ENCODE results near the gene TBC1D10A. TPM values are rescaled to one million over a fixed set of nuclear protein-coding genes. Genes with fewer than 3 reads are reported as not detected.

Gene TBC1D10A
- total and polyA plus RNA-seq, 8 donors, result 4.0 to 19.4 (median 7.6) TPM

DNA sequence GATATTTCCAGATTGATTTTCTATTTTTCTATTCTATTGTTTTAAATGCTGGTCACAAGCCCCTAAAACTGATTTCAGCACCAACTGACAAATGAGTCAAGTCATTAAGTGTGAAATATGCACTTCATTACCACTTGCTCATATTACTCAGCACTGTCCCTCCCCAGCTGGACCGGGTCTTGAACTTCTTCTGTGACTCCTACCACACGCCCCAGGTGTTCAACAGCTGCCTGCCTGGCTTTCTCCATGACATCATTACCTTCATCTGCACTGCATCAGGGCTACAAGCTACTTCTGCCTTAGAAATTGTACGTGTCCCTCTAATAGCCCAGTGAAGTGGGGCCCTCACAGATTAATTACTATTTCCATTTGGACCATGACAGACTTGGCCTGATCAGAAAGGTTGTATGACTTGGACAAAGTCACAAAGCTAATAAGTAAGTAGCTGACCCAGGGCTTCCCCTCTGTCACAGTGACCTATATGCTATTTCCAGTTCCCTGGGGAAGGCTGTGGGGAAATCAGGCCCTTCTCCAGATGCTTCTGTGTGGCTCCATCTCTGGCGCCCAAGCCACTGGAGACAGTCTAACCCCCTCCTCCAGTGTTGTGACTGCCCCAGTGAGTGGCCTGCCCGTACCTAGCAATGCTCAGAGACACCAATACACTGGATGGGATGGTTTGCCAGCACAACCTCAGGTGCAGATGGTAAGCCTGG is 18.1 kb downstream of the TBC1D10A start:
- Histone ChIP-seq H3K4me3 (no peak overlapping the region), H3K4me1 (peaks cover 41 to 75% (median 52%) of the 10 kb centered on the region in 3 donors), H3K27ac (peak overlapping the region in 3 of 4 donors; percentile 74 to 91 (median 88)), H3K27me3 (no peaks in the 10 kb centered on the region), H3K36me3 (no peaks in the 10 kb centered on the region), H3K9me3 (no peaks in the 10 kb centered on the region)
- FAIRE-seq, result no peak
- intact Hi-C loops (cut with DNase I), result no loop called here
- no peak for ATAC-seq
- TF ChIP-seq, protein P1, sequence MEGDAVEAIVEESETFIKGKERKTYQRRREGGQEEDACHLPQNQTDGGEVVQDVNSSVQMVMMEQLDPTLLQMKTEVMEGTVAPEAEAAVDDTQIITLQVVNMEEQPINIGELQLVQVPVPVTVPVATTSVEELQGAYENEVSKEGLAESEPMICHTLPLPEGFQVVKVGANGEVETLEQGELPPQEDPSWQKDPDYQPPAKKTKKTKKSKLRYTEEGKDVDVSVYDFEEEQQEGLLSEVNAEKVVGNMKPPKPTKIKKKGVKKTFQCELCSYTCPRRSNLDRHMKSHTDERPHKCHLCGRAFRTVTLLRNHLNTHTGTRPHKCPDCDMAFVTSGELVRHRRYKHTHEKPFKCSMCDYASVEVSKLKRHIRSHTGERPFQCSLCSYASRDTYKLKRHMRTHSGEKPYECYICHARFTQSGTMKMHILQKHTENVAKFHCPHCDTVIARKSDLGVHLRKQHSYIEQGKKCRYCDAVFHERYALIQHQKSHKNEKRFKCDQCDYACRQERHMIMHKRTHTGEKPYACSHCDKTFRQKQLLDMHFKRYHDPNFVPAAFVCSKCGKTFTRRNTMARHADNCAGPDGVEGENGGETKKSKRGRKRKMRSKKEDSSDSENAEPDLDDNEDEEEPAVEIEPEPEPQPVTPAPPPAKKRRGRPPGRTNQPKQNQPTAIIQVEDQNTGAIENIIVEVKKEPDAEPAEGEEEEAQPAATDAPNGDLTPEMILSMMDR (IDR thresholded peaks at IDR 0.05), result no peak
- DNase-seq, result no peak
- WGBS, 2 donors, result 64 to 70% methylated on average over 5 of the region's 5 CpGs

DNA sequence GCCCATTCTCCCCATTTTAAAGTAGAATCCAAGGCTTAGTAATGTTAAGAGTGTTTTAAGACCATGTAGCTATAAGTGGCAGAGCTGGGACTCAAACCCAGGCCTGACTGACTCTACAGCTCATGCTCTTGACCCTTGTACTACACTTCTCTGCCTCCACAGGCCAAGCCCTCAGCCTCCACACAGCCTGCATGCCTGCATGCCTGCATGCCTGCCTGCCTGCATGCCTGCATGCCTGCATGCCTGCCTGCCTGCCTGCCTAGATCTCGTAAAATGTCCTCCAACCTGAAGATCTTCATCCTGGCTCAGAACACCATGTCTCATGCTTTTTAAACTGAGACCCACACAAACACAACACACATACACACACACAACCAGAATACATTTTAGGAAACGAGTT is 18.6 kb downstream of the TBC1D10A start:
- DNase-seq (no peak), ATAC-seq (no peak), FAIRE-seq (no peak)
- intact Hi-C loops (cut with DNase I), result no loop called here
- no peaks in the 10 kb centered on the region for H3K36me3 ChIP-seq
- peak overlapping the region in 1 of 4 donors; percentile 91 for H3K27ac ChIP-seq
- H3K9me3 ChIP-seq, result no peaks in the 10 kb centered on the region
- H3K27me3 ChIP-seq, result no peaks in the 10 kb centered on the region
- peaks cover 41 to 80% (median 52%) of the 10 kb centered on the region in 3 donors for H3K4me1 ChIP-seq
- 65 to 72% methylated on average over 2 of the region's 2 CpGs for WGBS, 2 donors
- no peak overlapping the region for H3K4me3 ChIP-seq
- TF ChIP-seq, protein P1 (IDR thresholded peaks at IDR 0.05), result no peak

DNA sequence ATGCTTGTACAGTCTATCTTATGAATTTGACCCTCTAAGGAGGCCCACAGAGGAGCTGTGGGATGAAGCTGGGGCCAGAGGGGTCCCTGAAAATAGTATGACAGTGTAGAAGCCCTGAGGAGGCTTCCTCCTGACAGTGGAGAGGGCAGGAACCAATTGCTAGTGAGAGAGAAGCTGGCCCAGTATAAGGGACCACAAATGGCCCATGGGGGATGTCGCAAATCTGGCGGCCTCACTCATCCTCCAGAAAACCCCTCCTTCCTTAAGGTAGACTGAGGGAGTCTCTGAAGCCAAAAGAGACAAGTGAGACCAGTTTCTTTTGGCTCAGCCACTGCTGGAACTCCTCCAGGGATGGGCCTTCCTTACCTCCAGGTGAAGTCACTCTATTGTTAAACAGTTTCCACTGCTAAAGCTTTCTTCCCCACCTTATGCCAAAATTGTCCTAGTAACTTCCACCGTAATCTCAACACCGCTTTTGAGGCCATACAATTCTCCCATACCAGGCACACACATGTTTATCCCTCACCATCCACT is 19.6 kb downstream of the TBC1D10A start:
- ATAC-seq (no peak), DNase-seq (no peak), FAIRE-seq (no peak)
- WGBS, 2 donors, result 90 to 91% methylated on average over 4 of the region's 4 CpGs
- peaks cover 41 to 87% (median 52%) of the 10 kb centered on the region in 3 donors for H3K4me1 ChIP-seq
- no peaks in the 10 kb centered on the region for H3K9me3 ChIP-seq
- H3K36me3 ChIP-seq, result no peaks in the 10 kb centered on the region
- TF ChIP-seq, protein P1 (IDR thresholded peaks at IDR 0.05), result no peak
- no peaks in the 10 kb centered on the region for H3K27me3 ChIP-seq
- intact Hi-C loops (cut with DNase I), result no loop called here
- H3K27ac ChIP-seq, result peak overlapping the region in 1 of 4 donors; percentile 68
- H3K4me3 ChIP-seq, result no peak overlapping the region

DNA sequence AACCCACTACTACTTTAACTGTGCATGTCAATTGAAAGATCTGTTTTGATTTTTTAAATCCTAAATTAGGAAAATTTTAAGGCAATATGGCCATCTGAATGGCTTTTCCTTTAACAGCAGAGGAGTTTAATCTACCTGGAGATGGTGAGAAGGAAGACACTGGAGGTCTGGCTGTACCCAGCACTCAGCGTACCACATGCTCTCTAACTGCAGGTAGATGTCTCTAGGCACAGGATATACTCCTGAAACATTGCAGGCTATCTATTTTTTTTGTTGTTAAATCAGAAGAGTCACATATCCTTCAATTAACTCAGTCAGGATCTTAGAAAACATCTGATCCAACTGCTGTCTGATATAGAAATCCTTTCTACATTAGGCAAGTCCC is 20.1 kb downstream of the TBC1D10A start:
- TF ChIP-seq, protein P1 (IDR thresholded peaks at IDR 0.05), result no peak
- H3K27ac ChIP-seq, result peak overlapping the region in 1 of 4 donors; percentile 68
- WGBS, 2 donors, result 85 to 94% methylated on average over 1 of the region's 1 CpG

More for the DNA sequence above, 20.1 kb downstream of the TBC1D10A start:
- ATAC-seq (no peak), FAIRE-seq (no peak), DNase-seq (no peak)
- Histone ChIP-seq H3K4me3 (no peak overlapping the region), H3K36me3 (no peaks in the 10 kb centered on the region), H3K4me1 (peaks cover 37 to 87% (median 48%) of the 10 kb centered on the region in 3 donors), H3K9me3 (no peaks in the 10 kb centered on the region), H3K27me3 (no peaks in the 10 kb centered on the region)
- intact Hi-C loops (cut with DNase I), result no loop called here

Data from pancreas (tissue), 10 donors.